ENCODE data around the gene ACO2.
A peak's percentile ranks its signal among the peaks of the same experiment; 100 is the strongest.
"Not testable (repeated sequence)": the region's sequence is repeated elsewhere in the genome, so short reads cannot be mapped to it uniquely, and the experiment has no call there.

The ACO2 gene

DNA sequence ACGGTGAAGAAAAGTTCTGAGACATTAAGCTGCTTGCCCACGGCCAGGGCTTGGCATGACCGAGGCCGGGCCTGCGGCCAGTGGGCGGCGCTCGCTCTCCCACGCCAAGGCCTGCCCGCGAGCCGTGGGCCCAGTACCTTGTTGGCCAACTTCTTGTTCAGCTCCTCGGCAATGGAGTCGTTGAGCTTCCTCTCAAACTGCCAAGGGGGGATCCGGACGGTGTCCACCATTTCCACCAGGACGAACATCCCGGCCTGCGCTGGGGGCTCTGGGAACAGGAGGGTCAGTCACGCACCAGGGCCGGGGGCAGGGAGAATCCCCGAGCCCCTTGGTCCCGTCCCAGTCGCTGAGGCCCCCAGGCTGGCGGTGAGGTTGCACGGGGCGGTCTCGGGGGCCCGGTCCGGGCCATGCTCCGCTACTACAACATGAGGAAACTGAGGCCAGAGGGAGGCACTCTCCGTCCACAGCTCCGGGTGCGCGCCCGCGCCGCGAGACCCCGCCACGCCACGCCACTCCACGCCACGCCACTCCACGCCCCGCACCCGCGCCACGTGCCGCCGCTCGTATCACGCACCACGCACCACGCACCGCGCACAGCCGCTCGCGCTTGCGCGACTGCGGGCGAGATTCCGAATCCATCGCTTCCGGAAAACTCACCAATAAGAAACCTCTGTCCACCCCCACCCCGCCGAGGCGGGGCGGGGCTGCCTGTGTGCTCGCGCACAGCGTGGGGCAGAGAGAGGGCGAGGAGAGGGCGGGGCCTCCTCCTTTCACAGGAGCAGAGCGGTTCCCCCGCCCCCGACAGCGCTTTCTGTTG, 75.1 kb downstream of the ACO2 start, which contains the start of gene POLR3H:
TSS of gene POLR3H (minus strand) at position 617 of the 817 bp plus-strand sequence. CDS start at position 248, 369 bp downstream.
- DNase-seq = peak; percentile 97 to 98

DNA sequence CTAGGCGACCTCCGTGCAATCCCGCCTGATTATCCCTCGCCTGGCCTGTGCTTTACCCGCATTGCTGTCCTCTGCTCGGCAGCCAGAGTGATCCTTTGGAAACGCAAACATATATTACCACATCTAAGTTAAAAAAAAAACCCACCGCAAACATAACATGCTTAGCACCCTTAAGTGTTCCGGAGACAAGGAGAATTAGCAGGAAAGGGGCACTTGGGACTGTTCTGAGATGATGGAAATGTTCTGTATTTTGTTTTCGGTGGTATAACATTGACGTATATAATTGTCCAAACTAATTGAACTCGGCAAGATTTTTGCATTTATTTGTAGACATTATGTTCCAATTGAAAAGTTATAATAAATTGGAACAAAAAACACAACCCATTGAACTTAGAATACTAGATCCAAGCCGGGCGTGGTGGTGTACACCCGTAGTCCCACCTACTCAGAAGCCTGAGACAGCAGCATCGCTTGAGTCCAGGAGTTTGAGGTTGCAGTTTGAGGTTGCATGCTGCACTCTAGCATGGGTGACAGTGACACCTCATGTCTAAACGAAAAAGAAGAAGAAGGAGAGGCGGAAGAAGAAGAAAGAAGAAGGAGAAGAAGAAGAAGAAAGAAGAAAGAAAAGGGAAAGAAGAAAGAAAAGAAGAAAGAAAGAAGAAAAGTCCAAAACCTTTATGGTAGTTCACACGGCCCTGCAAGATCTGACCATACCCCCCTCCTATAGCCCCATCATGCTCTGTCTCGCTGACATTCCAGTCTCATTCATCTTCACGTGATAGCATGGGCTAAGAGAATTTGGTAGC, 76.0 kb downstream of the ACO2 start:
- DNase-seq = no peak

DNA sequence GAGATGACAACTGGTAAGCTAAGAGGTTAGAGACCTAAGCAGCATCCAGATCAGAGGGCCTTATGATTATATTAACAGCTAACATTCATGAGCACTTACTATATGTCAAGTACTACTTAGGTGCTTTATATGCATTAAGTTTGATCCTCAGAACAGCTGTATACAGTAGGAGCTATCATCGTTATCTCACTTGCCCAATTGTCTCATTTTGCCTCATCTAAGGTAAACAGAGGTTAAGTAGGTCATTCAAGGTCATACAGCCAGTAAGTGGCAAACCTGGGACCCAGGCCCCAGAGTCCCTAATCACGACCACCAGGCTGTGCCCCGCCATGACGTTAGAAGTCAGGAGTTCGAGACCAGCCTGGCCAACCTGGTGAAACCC, 79.9 kb downstream of the ACO2 start:
- DNase-seq = no peak

DNA sequence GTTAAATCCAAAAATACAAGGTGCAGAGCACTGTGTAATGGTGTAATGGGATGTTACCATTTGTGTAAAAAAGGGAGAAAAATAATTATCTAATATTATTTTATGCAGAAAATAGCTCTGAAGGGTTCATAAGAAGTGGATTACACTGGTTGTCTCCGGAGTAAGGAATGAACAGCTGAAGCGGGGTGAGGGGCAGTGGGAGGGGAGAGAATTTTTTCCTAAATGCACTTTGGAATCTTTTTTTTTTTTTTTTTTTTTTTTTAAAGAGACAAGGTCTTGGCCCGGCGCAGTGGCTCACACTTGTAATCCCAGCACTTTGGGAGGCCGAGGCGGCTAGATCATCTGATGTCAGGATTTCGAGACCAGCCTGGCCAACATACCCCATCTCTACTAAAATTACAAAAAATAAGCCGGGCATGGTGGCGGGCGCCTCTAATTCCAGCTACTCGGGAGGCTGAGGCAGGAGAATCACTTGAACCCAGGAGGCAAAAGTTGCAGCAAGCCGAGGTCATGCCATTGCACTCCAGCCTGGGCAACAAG, 82.1 kb downstream of the ACO2 start:
- no peak for DNase-seq

GRCh38 chr22:41551877-41552582, 83.1 kb downstream of the ACO2 start:
- no peak for DNase-seq

DNA sequence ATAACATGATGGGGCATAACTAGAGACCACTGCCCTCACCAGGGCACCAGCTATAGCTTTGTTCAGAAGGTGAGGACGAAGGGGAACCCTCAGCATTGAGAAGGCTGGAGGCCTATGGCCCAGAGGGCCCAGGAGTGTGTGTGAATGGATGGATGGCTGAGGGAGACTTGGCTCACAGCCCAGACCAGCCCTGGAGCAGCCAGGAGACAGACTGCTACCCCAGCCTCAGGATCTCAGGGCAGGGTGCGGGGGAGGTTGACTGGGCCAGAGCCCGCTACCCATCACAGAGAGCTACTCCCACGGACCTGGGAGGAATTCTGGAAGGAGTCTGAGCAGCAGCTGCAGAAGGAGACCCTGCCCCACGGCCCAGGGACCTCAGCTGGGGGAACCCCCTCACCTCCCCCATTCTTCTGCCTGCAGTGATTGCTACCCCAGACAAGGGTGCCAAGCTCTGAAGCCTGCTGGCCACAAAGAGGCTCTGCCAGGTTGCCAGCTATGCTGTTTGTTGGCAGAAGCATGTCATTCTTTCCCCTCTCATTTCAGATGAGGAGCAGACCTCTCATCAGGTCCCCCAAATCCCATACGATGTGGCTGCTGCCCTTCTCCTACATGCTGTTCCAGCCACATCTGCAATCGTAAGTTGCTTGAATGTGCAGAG, 86.5 kb downstream of the ACO2 start:
- DNase-seq = no peak

DNA sequence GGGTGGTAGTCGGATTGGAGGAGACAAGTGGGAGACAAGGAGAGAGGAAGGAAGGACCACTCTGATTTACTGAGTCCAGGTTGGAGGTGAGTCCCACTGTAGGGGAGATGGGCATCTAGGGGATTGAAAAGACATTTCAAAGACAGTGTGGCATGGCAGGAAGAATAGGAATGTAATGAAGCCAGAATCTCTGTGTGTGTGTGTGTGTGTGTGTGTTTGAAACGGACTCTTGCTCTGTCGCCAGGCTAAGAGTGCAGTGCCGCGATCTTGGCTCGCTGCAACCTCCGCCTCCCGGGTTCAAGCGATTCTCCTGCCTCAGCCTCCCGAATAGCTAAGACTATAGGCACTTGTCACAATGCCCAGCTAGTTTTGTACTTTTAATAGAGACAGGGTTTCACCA, 87.6 kb downstream of the ACO2 start:
- no peak for DNase-seq

GRCh38 chr22:41557401-41558240, 88.7 kb downstream of the ACO2 start:
- peak; percentile 45 to 47 for DNase-seq

GRCh38 chr22:41558241-41558630, 89.3 kb downstream of the ACO2 start:
- not testable (repeated sequence) for DNase-seq

DNA sequence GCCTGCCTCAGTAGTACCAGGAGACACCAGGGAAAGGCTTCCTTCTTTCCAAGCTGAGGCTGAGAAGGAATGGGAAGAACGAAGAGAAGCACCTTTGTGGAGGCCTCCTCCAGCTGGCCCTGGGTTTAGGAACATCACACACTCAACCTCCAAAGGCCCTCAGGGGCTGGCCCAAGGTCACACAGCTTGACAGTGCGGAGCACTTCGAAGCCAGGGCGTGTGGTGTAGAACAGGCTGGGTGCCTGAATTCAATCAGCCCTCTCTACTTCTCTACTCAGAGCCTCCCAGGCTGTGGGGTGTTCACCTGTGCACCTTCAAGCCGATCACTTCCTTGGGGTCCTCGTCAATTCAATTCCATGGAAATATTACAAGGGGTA, 91.2 kb downstream of the ACO2 start:
- no peak for DNase-seq

DNA sequence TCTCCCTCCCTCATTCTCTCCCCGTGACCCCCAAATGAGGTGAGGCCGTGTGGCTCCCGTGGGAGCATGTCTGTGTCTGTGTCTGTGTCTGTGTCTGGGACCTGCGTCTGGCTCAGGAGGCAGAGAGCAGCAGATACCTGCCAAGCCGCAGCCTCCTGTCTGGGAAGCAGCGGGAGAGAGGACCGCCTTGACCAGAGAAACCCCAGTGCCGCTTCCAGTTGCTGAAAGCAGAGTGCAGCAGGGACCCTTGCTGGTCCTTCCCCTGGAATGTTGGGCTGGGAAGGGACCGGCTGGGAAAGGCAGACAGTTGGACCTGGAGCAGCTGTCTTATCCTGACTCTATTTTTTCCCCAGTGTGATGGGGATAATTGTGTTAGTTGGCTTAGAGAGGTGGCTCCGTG, 92.4 kb downstream of the ACO2 start:
- no peak for DNase-seq

DNA sequence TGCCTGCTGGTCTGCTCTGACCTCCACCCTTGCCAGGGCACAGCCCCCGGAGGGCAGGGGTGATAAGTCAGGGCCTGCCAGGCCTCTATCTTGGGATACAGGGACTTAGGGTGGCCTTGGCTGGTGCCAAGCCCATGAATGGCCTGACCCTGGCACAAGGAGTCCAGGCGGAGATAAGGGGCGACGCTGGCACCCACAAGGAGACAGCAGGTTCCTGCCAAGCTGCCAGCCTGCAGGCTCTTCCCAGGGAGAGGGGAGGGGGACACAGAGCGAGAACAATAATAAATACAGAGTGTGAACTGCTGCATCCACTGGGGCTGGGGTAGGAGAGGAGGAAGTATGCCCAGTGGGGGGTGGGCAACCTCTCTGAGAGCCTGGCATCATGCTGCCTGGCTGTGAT, 92.9 kb downstream of the ACO2 start:
- DNase-seq = no peak

- no peak for DNase-seq
Measured at GRCh38 chr22:41562461-41562860, 93.5 kb downstream of the ACO2 start.

GRCh38 chr22:41563051-41563711, 94.3 kb downstream of the ACO2 start:
- no peak for DNase-seq

DNA sequence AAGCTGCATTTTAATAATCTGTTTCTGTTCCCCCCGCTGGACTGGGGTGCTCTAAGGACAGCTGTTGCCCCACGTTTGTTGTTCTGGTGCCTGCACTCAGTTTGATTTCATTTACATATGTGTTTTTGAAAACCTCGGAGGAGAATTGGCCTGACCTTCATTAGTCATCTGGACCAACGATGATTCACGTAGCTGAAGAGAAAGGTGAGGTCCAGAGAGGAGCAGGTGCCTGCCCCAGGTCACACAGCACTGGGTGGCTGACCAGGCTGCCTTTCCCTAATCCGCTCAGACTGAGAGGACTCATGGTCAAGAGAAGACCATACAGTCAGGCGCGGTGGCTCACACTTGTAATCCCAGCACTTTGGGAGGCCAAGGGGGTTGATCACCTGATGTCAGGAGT, 95.6 kb downstream of the ACO2 start:
- no peak for DNase-seq

GRCh38 chr22:41565403-41566054, 96.6 kb downstream of the ACO2 start:
- DNase-seq = no peak

DNA sequence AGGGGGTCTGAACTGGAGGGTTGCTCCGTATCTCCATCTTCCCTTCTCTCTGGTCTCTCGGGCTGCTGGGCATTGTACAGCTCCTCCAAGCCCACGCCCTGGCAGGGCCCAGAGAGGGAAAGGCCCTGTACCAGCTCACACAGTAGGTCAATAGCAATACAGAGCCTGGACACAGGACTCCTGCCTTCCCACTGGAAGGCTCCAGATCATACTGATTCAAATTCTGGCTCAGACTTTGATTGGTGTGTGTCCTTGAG, 98.5 kb downstream of the ACO2 start:
- DNase-seq = no peak

- no peak for DNase-seq
Measured at GRCh38 chr22:41568811-41569210, 99.9 kb downstream of the ACO2 start.

DNA sequence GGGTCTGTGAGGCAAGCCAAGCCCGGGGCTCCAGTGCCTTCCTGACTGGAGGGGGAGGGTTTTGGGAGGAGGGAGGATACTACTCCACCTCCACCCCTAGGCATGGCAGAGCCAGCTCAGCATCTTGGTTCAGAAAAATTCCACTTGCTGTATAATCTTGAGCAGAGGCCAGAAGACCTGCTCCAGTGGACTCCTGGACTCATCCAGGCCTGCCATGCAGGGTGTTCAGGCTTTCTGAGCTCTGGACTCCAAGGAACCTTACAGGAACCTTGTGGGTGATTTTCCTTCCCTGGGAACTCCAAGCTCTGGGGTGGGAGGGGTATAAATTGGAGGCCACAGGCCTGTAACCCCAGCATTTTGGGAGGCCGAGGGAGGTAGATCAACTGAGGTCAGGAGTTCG, 101.3 kb downstream of the ACO2 start:
- no peak for DNase-seq

DNA sequence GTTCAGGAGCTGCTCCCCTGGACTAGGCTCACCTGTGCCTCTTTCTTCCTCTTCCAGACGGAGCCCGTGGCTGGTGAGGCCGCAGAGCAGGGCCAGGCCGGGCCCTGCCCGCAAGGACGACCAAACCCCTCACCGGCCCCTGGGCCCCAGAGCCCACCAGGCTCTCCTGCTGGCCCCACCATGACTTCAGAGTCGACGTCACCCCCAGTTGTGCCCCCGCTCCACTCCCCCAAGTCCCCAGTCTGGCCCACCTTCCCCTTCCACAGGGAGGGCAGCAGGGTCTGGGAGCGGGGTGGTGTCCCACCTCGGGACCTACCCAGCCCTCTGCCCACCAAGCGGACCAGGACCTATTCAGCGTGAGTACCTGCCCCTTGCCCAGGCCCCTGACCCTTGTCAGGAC, 102.9 kb downstream of the ACO2 start:
- DNase-seq = no peak

DNA sequence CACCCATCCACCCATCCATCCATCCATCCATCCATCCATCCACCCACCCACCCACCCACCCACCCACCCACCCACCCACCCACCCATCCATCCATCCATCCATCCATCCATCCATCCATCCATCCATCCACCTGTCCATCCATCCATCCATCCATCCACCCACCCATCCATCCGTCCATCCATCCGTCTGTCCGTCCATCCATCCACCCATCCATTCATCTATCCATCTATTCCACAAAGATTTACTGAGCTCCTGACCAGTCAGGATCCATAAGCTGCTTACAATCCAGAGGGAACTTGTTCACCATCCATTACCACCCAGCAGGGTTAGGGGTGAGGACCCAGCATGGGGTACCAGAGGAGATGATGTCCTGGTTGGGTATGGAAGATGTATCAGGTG, 103.4 kb downstream of the ACO2 start:
- DNase-seq = not testable (repeated sequence)
